Prostate gland (tissue), 2 donors: ENCODE results near the gene KCNAB1.

Experiments
- CTCF ChIP-seq, 4 experiments: fragments of 200-600 bp in 2 of 4; fragments of 450-650 bp in 2 of 4; sonication (generic) in 2 of 4; IDR thresholded peaks; 1 replicate in 3 of 4; 2 replicates in 1 of 4; pipeline ENCODE4 v1.5.1; 2016 to 2019; ENCODE audit warnings: antibody characterized with exemption in 4 of 4, mild to moderate bottlenecking in 2 of 4, moderate library complexity in 2 of 4
- POLR2A ChIP-seq: fragments of 450-650 bp; IDR thresholded peaks from one replicate; pipeline ENCODE4 v1.6.1; 2016; ENCODE audit warnings: antibody characterized with exemption, mild to moderate bottlenecking
- POLR2AphosphoS5 ChIP-seq: sonication (generic); formaldehyde crosslinking; IDR thresholded peaks from one replicate; pipeline ENCODE4 v1.6.1; 2017; ENCODE audit warnings: antibody characterized with exemption

- TF ChIP-seq CTCF (IDR thresholded peaks at IDR 0.05): no peak
- no peak for TF ChIP-seq POLR2A
- no peak for TF ChIP-seq POLR2AphosphoS5
These were observed 180.0 kb downstream of the KCNAB1 start for GRCh38 chr3:156300371-156300770.
